ENCODE measurements around the gene UBXN7. TPM values are rescaled to one million over a fixed set of nuclear protein-coding genes. Genes with fewer than 3 reads are reported as not detected.

UBXN7 gene
- total RNA-seq, 1 donor from 2014 or later, result 57.6 TPM

DNA sequence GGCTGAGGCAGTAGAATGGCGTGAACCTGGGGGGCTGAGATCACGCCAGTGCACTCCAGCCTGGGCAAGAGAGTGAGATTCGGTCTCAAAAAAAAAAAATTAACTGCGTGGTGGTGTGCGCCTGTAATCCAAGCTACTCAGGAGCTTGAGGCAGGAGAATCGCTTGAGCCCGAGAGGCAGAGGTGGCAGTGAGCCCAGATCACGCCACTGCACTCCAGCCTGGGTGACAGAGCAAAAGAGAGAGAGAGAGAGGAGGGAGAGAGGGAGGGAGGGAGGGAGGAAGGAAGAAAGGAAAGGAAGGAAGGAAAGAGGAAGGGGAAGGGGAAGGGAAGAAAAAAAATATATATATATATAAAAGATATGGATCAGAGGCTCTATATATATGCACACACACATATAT, 100.1 kb downstream of the UBXN7 start:
- H3K4me1 Mint-ChIP-seq (ENCODE audit: low read depth), result peaks cover 6% of the 10 kb centered on the region
- no peaks in the 10 kb centered on the region for H3K27me3 Mint-ChIP-seq (ENCODE audit: low read depth)
- TF ChIP-seq, protein P1, sequence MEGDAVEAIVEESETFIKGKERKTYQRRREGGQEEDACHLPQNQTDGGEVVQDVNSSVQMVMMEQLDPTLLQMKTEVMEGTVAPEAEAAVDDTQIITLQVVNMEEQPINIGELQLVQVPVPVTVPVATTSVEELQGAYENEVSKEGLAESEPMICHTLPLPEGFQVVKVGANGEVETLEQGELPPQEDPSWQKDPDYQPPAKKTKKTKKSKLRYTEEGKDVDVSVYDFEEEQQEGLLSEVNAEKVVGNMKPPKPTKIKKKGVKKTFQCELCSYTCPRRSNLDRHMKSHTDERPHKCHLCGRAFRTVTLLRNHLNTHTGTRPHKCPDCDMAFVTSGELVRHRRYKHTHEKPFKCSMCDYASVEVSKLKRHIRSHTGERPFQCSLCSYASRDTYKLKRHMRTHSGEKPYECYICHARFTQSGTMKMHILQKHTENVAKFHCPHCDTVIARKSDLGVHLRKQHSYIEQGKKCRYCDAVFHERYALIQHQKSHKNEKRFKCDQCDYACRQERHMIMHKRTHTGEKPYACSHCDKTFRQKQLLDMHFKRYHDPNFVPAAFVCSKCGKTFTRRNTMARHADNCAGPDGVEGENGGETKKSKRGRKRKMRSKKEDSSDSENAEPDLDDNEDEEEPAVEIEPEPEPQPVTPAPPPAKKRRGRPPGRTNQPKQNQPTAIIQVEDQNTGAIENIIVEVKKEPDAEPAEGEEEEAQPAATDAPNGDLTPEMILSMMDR (IDR thresholded peaks at IDR 0.05), result no peak
- H3K27ac Mint-ChIP-seq (ENCODE audit: unreplicated experiment), result no peak overlapping the region
- H3K36me3 Mint-ChIP-seq (ENCODE audit: low read depth), result no peaks in the 10 kb centered on the region
- no peak for DNase-seq (ENCODE audit: low spot score)
- H3K9me3 Mint-ChIP-seq (ENCODE audit: low read depth), result no peaks in the 10 kb centered on the region
- no peak overlapping the region for H3K4me3 Mint-ChIP-seq (ENCODE audit: unreplicated experiment)

DNA sequence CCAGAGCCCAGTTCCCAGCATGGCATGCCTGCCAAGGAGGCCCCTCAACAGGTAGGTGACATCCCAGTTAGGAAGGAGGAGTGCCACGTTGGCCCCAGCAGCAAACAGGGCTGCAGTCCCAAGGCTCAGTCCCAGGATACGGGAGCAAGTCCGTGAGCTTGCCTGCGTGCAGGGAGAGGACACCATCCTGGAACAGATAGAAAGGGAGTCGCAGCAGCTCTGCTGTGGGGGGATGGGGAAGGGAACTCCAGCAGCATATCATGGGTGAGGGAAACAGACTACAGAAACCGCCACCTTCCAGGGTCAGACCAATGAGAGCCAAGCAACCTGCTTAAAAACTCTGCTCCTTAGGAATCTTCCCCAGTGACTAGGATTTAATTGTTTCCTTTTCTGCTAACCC, 104.8 kb downstream of the UBXN7 start:
- H3K9me3 Mint-ChIP-seq (ENCODE audit: low read depth), result no peaks in the 10 kb centered on the region
- no peak for DNase-seq (ENCODE audit: low spot score)
- no peaks in the 10 kb centered on the region for H3K36me3 Mint-ChIP-seq (ENCODE audit: low read depth)
- no peaks in the 10 kb centered on the region for H3K27me3 Mint-ChIP-seq (ENCODE audit: low read depth)
- TF ChIP-seq, protein P1 (IDR thresholded peaks at IDR 0.05), result no peak
- no peak overlapping the region for H3K4me3 Mint-ChIP-seq (ENCODE audit: unreplicated experiment)
- peaks cover 6% of the 10 kb centered on the region for H3K4me1 Mint-ChIP-seq (ENCODE audit: low read depth)
- H3K27ac Mint-ChIP-seq (ENCODE audit: unreplicated experiment), result no peak overlapping the region

- H3K27me3 Mint-ChIP-seq (ENCODE audit: low read depth), result no peaks in the 10 kb centered on the region
- DNase-seq (ENCODE audit: low spot score), result no peak
- H3K27ac Mint-ChIP-seq (ENCODE audit: unreplicated experiment), result no peak overlapping the region
- TF ChIP-seq, protein P1 (IDR thresholded peaks at IDR 0.05), result no peak
- peaks cover 6% of the 10 kb centered on the region for H3K4me1 Mint-ChIP-seq (ENCODE audit: low read depth)
- no peaks in the 10 kb centered on the region for H3K9me3 Mint-ChIP-seq (ENCODE audit: low read depth)
- no peaks in the 10 kb centered on the region for H3K36me3 Mint-ChIP-seq (ENCODE audit: low read depth)
- H3K4me3 Mint-ChIP-seq (ENCODE audit: unreplicated experiment), result no peak overlapping the region
Observed at GRCh38 chr3:196326936-196327335, 105.3 kb downstream of the UBXN7 start.

GRCh38 chr3:196323691-196324090, 108.5 kb downstream of the UBXN7 start:
- DNase-seq (ENCODE audit: low spot score), result no peak
- Mint-ChIP-seq H3K4me1 (ENCODE audit: low read depth) (peaks cover 6% of the 10 kb centered on the region), H3K4me3 (ENCODE audit: unreplicated experiment) (no peak overlapping the region), H3K36me3 (ENCODE audit: low read depth) (no peaks in the 10 kb centered on the region), H3K27ac (ENCODE audit: unreplicated experiment) (no peak overlapping the region), H3K27me3 (ENCODE audit: low read depth) (no peaks in the 10 kb centered on the region), H3K9me3 (ENCODE audit: low read depth) (no peaks in the 10 kb centered on the region)
- TF ChIP-seq, protein P1 (IDR thresholded peaks at IDR 0.05), result peak; percentile 31

DNA sequence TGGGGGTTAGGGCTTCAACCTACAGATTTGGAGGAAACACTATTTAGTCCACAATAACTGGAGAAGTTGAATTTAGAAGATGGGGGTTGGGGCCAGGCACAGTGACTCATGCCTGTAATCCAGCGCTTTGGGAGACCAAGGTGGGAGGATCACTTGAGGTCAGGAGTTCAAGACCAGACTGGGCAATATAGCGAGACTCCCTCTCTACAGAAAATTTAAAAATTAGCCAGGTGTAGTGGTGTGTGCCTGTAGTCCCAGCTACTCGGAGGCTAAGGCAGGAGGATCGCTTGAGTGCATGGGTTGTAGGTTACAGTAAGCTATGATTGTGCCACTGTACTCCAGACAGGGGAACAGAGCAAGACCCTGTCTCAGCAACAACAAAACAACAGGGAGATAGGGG, 109.2 kb downstream of the UBXN7 start:
- no peak for DNase-seq (ENCODE audit: low spot score)
- no peaks in the 10 kb centered on the region for H3K9me3 Mint-ChIP-seq (ENCODE audit: low read depth)
- H3K27me3 Mint-ChIP-seq (ENCODE audit: low read depth), result no peaks in the 10 kb centered on the region
- TF ChIP-seq, protein P1 (IDR thresholded peaks at IDR 0.05), result no peak
- no peak overlapping the region for H3K4me3 Mint-ChIP-seq (ENCODE audit: unreplicated experiment)
- H3K4me1 Mint-ChIP-seq (ENCODE audit: low read depth), result peaks cover 6% of the 10 kb centered on the region
- H3K36me3 Mint-ChIP-seq (ENCODE audit: low read depth), result no peaks in the 10 kb centered on the region
- no peak overlapping the region for H3K27ac Mint-ChIP-seq (ENCODE audit: unreplicated experiment)
